NCI-H1048 (cell line): ENCODE measurements around the gene HTR7.

Source experiments
- DNase-seq: peaks from one replicate; lab custom pipeline; 2025; lab: John Stamatoyannopoulos, UW

HTR7 gene

GRCh38 chr10:90804354-90804753, 53.5 kb downstream of the HTR7 start:
- no peak for DNase-seq

GRCh38 chr10:90801608-90802007, 56.2 kb downstream of the HTR7 start:
- DNase-seq = no peak

- DNase-seq = no peak
Measured at GRCh38 chr10:90800232-90800796, 57.5 kb downstream of the HTR7 start.

- no peak for DNase-seq
Measured at GRCh38 chr10:90799172-90799571, 58.7 kb downstream of the HTR7 start.

GRCh38 chr10:90798482-90798881, 59.4 kb downstream of the HTR7 start:
- no peak for DNase-seq

GRCh38 chr10:90790422-90790821, 67.4 kb downstream of the HTR7 start:
- no peak for DNase-seq

GRCh38 chr10:90788968-90789367, 68.9 kb downstream of the HTR7 start:
- no peak for DNase-seq

GRCh38 chr10:90788199-90788491, 69.7 kb downstream of the HTR7 start:
- DNase-seq = no peak

- no peak for DNase-seq
Measured at GRCh38 chr10:90787393-90788198, 70.2 kb downstream of the HTR7 start.

GRCh38 chr10:90785782-90786181, 72.1 kb downstream of the HTR7 start:
- no peak for DNase-seq

GRCh38 chr10:90784771-90785170, 73.1 kb downstream of the HTR7 start:
- DNase-seq = no peak

GRCh38 chr10:90780488-90780887, 77.4 kb downstream of the HTR7 start:
- DNase-seq = no peak

- no peak for DNase-seq
Measured at GRCh38 chr10:90779548-90779947, 78.3 kb downstream of the HTR7 start.

- no peak for DNase-seq
Measured at GRCh38 chr10:90777621-90778020, 80.2 kb downstream of the HTR7 start.

- DNase-seq = no peak
Measured at GRCh38 chr10:90775351-90776028, 82.3 kb downstream of the HTR7 start.

GRCh38 chr10:90769946-90770841, 87.6 kb downstream of the HTR7 start:
- DNase-seq = no peak

- no peak for DNase-seq
Measured at GRCh38 chr10:90751107-90751997, 106.5 kb downstream of the HTR7 start.

GRCh38 chr10:90746829-90747228, 111.0 kb downstream of the HTR7 start:
- DNase-seq = no peak

GRCh38 chr10:90745565-90745964, 112.3 kb downstream of the HTR7 start:
- DNase-seq = no peak

GRCh38 chr10:90743291-90743690, 114.5 kb downstream of the HTR7 start:
- DNase-seq = no peak

GRCh38 chr10:90741926-90742565, 115.8 kb downstream of the HTR7 start:
- DNase-seq = no peak
